OCI-LY1 (cell line): ENCODE results near the gene KLK2.

Experiments
- EZH2 ChIP-seq: fragments of 200-600 bp; sonication (generic), shearing (Covaris generic); IDR thresholded peaks from 2 replicates; pipeline ENCODE4 v1.8.0; 2017; ENCODE audit warnings: borderline replicate concordance, mixed run types, mild to moderate bottlenecking, antibody characterized with exemption, low read length, moderate library complexity, mixed read lengths
- TF ChIP-seq, protein P1 (sequence below): fragments of 200-600 bp; sonication (generic), shearing (Covaris generic); IDR thresholded peaks from 2 replicates; pipeline ENCODE4 v1.5.1; 2017; ENCODE audit warnings: mild to moderate bottlenecking, antibody characterized with exemption, low read length, moderate library complexity, mixed read lengths

DNA sequence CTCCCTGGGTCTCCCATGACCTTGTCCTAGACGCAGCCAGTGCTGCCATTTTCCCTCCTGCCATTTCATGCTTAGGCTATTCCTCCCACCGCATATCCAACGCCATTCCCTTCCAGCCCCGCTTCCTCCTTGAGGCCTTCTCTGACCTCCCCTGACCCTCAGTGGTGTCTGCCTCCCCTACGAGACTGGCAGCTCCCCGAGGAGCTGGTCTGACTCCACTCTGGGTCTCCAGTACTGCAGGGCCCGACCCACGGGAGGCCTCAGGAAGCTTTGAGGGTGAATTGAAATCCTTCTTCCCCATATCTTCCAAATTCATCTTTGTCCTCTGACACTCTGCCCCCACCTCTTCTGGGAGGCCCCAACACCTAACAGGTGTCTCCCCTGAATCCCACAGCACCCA lies 40.6 kb upstream of the KLK2 start:
- TF ChIP-seq, protein P1, sequence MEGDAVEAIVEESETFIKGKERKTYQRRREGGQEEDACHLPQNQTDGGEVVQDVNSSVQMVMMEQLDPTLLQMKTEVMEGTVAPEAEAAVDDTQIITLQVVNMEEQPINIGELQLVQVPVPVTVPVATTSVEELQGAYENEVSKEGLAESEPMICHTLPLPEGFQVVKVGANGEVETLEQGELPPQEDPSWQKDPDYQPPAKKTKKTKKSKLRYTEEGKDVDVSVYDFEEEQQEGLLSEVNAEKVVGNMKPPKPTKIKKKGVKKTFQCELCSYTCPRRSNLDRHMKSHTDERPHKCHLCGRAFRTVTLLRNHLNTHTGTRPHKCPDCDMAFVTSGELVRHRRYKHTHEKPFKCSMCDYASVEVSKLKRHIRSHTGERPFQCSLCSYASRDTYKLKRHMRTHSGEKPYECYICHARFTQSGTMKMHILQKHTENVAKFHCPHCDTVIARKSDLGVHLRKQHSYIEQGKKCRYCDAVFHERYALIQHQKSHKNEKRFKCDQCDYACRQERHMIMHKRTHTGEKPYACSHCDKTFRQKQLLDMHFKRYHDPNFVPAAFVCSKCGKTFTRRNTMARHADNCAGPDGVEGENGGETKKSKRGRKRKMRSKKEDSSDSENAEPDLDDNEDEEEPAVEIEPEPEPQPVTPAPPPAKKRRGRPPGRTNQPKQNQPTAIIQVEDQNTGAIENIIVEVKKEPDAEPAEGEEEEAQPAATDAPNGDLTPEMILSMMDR: no peak
- TF ChIP-seq EZH2: no peak
